A549 treated with AZD2906 at 1 μM for 4 hours (cell line): ENCODE measurements around the gene KLF18. TPM values are rescaled to one million over a fixed set of nuclear protein-coding genes. Genes with fewer than 3 reads are reported as not detected.

Experiments used
- total RNA-seq: library from RNA; stranded (reverse); fragments of 200-300 nt; extraction: Qiagen RNA extraction; gene quantifications from 5 replicates; pipeline ENCODE4 v1.2.3, GENCODE V29; 2022

The KLF18 gene
- total RNA-seq, result 0.01 to 0.06 TPM (median 0.05 TPM) in 4 of 5 replicates, not detected in the other

DNA sequence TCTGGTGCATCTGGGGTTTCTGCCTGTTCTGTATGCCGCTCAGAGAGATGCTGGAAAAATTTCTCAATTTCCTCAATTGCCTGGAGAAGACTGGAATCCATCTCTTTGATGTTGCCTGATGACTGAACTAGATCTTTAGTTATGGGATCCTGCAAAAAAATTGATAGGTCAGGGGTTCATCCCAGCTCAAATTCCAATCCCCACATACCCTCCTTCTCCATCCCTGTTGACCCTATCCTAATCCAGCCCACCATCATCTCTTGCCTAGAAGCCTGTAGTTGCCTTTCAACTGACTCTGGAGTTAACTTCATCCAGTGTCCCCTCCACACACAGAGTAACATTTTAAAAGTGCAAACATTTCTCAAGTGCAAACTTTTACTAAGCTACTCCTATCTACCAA is at the start of gene KLF18:
KLF18 (minus strand) TSS at position 101 of the 400 bp plus-strand sequence; CDS start at position 101, 0 bp downstream.

DNA sequence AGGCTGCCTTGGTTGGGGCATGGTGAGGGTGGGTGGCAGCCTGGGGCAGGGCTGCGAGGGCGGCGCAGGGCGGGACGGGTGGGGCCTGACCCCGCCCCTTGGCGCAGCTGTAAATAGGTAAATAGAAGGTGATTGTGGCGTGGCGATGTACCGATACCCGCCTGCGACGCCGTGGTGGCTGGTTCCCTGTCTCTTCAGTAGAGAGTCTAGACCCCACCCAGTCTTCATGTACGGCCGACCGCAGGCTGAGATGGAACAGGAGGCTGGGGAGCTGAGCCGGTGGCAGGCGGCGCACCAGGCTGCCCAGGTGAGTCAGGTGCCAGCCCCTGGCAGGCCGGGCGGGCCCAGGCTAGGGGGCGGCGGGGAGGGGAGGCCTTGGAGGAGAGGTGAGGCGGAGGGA is 22.7 kb downstream of the KLF18 start, which contains the start of gene KLF17:
KLF17 (plus strand) TSS at position 140 of the 400 bp plus-strand sequence; CDS start at position 227, 87 bp downstream.

Other genes with a start within 250 kb of the KLF18 start
- gene ARTN, start 207.8 kb downstream of the KLF18 start, total RNA-seq, result 0.14 to 0.39 TPM (median 0.28 TPM) in 5 replicates
- gene IPO13, start 194.7 kb downstream of the KLF18 start, total RNA-seq, result 11.9 to 16.5 TPM (median 14.9 TPM) in 5 replicates
- gene DPH2, start 171.6 kb downstream of the KLF18 start, total RNA-seq, result 34.4 to 40.2 TPM (median 35.9 TPM) in 5 replicates
- 93.2 to 162 TPM (median 133 TPM) in 5 replicates for gene ATP6V0B, start 166.7 kb downstream of the KLF18 start, total RNA-seq
- gene B4GALT2, start 162.4 kb downstream of the KLF18 start, total RNA-seq, result 55.2 to 74.3 TPM (median 69.8 TPM) in 5 replicates
- 6.6 to 8.7 TPM (median 8.2 TPM) in 5 replicates for gene CCDC24, start 150.0 kb downstream of the KLF18 start, total RNA-seq
- gene SLC6A9, start 110.2 kb downstream of the KLF18 start, total RNA-seq, result 11.6 to 14.2 TPM (median 13.2 TPM) in 5 replicates
- 0.33 to 0.50 TPM (median 0.46 TPM) in 5 replicates for gene KLF17, start 22.8 kb downstream of the KLF18 start, total RNA-seq
- gene DMAP1, start 71.8 kb upstream of the KLF18 start, total RNA-seq, result 19.3 to 21.4 TPM (median 20.2 TPM) in 5 replicates
- 47.9 to 67.7 TPM (median 60.9 TPM) in 5 replicates for gene ERI3, start 213.6 kb upstream of the KLF18 start, total RNA-seq